NCI-H526 treated with DMSO at 0.1 percent for 48 hours (cell line): ENCODE results near the gene ZNF19.
A peak's percentile ranks its signal among the peaks of the same experiment; 100 is the strongest.
"Not testable (repeated sequence)": the region's sequence is repeated elsewhere in the genome, so short reads cannot be mapped to it uniquely, and the experiment has no call there.

Source experiments
- DNase-seq: peaks from one replicate; lab custom pipeline; 2025; lab: John Stamatoyannopoulos, UW

The ZNF19 gene

GRCh38 chr16:71489122-71489521, at the start of gene ZNF19:
Gene ZNF19 (minus strand): TSS chr16:71489324. CDS start chr16:71482114, 7,210 bp downstream.
- DNase-seq, result no peak

- peak; percentile 18 for DNase-seq
Observed at GRCh38 chr16:71537643-71538042, 48.5 kb upstream of the ZNF19 start.

GRCh38 chr16:71536752-71537499, 47.8 kb upstream of the ZNF19 start:
- no peak for DNase-seq

- no peak for DNase-seq
Observed at GRCh38 chr16:71532366-71532765, 43.2 kb upstream of the ZNF19 start.

- no peak for DNase-seq
Observed at GRCh38 chr16:71528863-71529262, 39.7 kb upstream of the ZNF19 start.

- no peak for DNase-seq
Observed at GRCh38 chr16:71528257-71528656, 39.1 kb upstream of the ZNF19 start.

GRCh38 chr16:71526111-71526631, 37.0 kb upstream of the ZNF19 start, which contains the start of gene CHST4:
Gene CHST4 (plus strand): TSS chr16:71526426. CDS start chr16:71536678, 10,252 bp downstream.
- DNase-seq, result peak; percentile 45

- DNase-seq, result no peak
Observed at GRCh38 chr16:71524566-71525553, 35.7 kb upstream of the ZNF19 start.

- DNase-seq, result no peak
Observed at GRCh38 chr16:71520550-71520949, 31.4 kb upstream of the ZNF19 start.

GRCh38 chr16:71515026-71515425, 25.9 kb upstream of the ZNF19 start:
- no peak for DNase-seq

- no peak for DNase-seq
Observed at GRCh38 chr16:71514476-71514875, 25.4 kb upstream of the ZNF19 start.

- no peak for DNase-seq
Observed at GRCh38 chr16:71513302-71513701, 24.2 kb upstream of the ZNF19 start.

GRCh38 chr16:71507061-71507460, 17.9 kb upstream of the ZNF19 start:
- DNase-seq, result no peak

- no peak for DNase-seq
Observed at GRCh38 chr16:71504901-71505300, 15.8 kb upstream of the ZNF19 start.

- not testable (repeated sequence) for DNase-seq
Observed at GRCh38 chr16:71504051-71504450, 14.9 kb upstream of the ZNF19 start.

GRCh38 chr16:71501547-71501946, 12.4 kb upstream of the ZNF19 start:
- DNase-seq, result no peak

GRCh38 chr16:71500964-71501363, 11.8 kb upstream of the ZNF19 start:
- DNase-seq, result no peak

- peak; percentile 4 for DNase-seq
Observed at GRCh38 chr16:71499775-71500364, 10.7 kb upstream of the ZNF19 start.

GRCh38 chr16:71498031-71498430, 8.9 kb upstream of the ZNF19 start:
- DNase-seq, result no peak

GRCh38 chr16:71493213-71493612, 4.1 kb upstream of the ZNF19 start:
- no peak for DNase-seq

- no peak for DNase-seq
Observed at GRCh38 chr16:71492786-71493185, 3.7 kb upstream of the ZNF19 start.

- no peak for DNase-seq
Observed at GRCh38 chr16:71491054-71491453, 1.9 kb upstream of the ZNF19 start.
